SK-N-MC (cell line): ENCODE data around the gene GATC.
A peak's percentile ranks its signal among the peaks of the same experiment; 100 is the strongest.

Experiments
- EZH2 ChIP-seq: fragments of 200-600 bp; sonication (generic); IDR thresholded peaks from one replicate; pipeline ENCODE4 v1.6.1; 2017; ENCODE audit warnings: antibody characterized with exemption
- FOXP2 ChIP-seq: optimal IDR thresholded peaks from 2 replicates; pipeline ENCODE3; 2011; ENCODE audit warnings: mild to moderate bottlenecking, moderate library complexity; ENCODE audit not compliant: insufficient read depth; ENCODE audit errors: extremely low read length, control extremely low read depth
- POLR2AphosphoS5 ChIP-seq: IDR thresholded peaks from 2 replicates; pipeline ENCODE4 v1.6.1; 2012; ENCODE audit warnings: mild to moderate bottlenecking, low read depth, low read length, borderline replicate concordance

- no peak for TF ChIP-seq EZH2
- TF ChIP-seq POLR2AphosphoS5, result peak; percentile 99
- TF ChIP-seq FOXP2, result no peak
Observed at GRCh38 chr12:120445911-120446843, at the start of gene GATC, which contains the start of gene TRIAP1.
